BE2C (cell line): Measurements from ENCODE around the gene OSTN.

ENCODE experiments used
- DNase-seq: peaks from one replicate; pipeline ENCODE4 v3.0.0-alpha.2; 2020
- H3K27me3 ChIP-seq: fragments of 250-450 bp; sonication (Bioruptor Pico); 2 replicates; pipeline ENCODE4 v1.5.1; 2020; ENCODE audit warnings: mild to moderate bottlenecking
- H3K36me3 ChIP-seq: fragments of 250-450 bp; sonication (Bioruptor Pico); 2 replicates; pipeline ENCODE4 v1.5.1; 2020; ENCODE audit warnings: mild to moderate bottlenecking
- H3K4me1 ChIP-seq: fragments of 250-450 bp; sonication (Bioruptor Pico); 2 replicates; pipeline ENCODE4 v1.5.1; 2020
- H3K4me3 ChIP-seq: 2 replicates; pipeline ENCODE4 v1.5.1; 2011; ENCODE audit warnings: low read depth, low read length
- H3K9me3 ChIP-seq: fragments of 250-450 bp; sonication (Bioruptor Pico); 2 replicates; pipeline ENCODE4 v1.5.1; 2020
- CTCF ChIP-seq: IDR thresholded peaks from 2 replicates; pipeline ENCODE4 v1.5.1; 2012; ENCODE audit warnings: mild to moderate bottlenecking, low read depth, low read length

Gene OSTN

DNA sequence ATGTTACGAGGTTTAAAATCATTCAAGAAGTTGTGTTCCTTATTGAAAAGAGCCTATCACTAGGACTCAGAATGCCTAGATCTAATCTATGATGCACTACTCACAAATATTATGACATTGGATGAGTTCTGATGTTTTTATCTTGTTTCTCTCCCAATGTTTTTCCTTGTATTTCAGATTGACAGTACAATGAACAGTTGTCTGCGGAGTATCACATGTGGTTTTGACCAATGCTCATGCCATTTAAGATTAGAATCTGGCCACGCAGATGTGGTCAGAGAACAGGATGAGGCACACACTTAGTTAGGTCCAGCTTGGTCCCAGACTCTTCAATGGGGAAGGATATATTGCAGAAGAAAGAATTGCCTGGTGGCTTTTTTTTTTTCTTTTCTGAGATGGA, 104.6 kb downstream of the OSTN start:
- Histone ChIP-seq H3K4me3 (no peak overlapping the region), H3K27me3 (no peaks in the 10 kb centered on the region), H3K36me3 (no peaks in the 10 kb centered on the region), H3K9me3 (no peaks in the 10 kb centered on the region), H3K4me1 (no peaks in the 10 kb centered on the region)
- no peak for TF ChIP-seq CTCF
- DNase-seq: no peak

DNA sequence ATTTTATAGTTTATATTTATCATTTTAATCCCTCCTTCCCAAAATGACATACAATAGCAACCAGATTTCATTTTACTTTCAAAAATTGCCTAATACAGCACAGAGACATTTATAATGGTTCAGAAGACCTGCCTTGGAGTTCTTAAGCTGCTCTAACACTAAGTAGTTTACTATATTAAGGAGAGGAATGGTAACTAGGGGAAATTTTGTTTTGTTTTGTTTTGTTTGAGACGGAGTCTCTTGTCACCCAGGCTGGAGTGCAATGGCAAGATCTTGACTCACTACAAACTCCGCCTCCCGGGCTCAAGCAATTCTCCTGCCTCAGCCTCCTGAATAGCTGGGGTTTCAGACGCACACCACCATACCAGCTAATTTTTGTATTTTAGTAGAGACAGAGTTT, 107.4 kb downstream of the OSTN start:
- H3K4me3 ChIP-seq: no peak overlapping the region
- TF ChIP-seq CTCF: no peak
- DNase-seq: no peak

GRCh38 chr3:191307341-191307740, 108.3 kb downstream of the OSTN start:
- Histone ChIP-seq H3K9me3 (no peaks in the 10 kb centered on the region), H3K4me1 (no peaks in the 10 kb centered on the region), H3K27me3 (no peaks in the 10 kb centered on the region), H3K4me3 (no peak overlapping the region), H3K36me3 (no peaks in the 10 kb centered on the region)
- no peak for DNase-seq
- TF ChIP-seq CTCF: no peak

More for the DNA sequence above, 107.4 kb downstream of the OSTN start:
- Histone ChIP-seq H3K27me3 (no peaks in the 10 kb centered on the region), H3K4me1 (no peaks in the 10 kb centered on the region), H3K9me3 (no peaks in the 10 kb centered on the region), H3K36me3 (no peaks in the 10 kb centered on the region)

- no peaks in the 10 kb centered on the region for H3K4me1 ChIP-seq
- no peak overlapping the region for H3K4me3 ChIP-seq
- no peak for TF ChIP-seq CTCF
- DNase-seq: no peak
- no peaks in the 10 kb centered on the region for H3K9me3 ChIP-seq
- no peaks in the 10 kb centered on the region for H3K36me3 ChIP-seq
- no peaks in the 10 kb centered on the region for H3K27me3 ChIP-seq
Observed at GRCh38 chr3:191313296-191313695, 114.3 kb downstream of the OSTN start.

GRCh38 chr3:191314109-191314728, 115.2 kb downstream of the OSTN start:
- no peak for TF ChIP-seq CTCF
- H3K9me3 ChIP-seq: no peaks in the 10 kb centered on the region
- no peaks in the 10 kb centered on the region for H3K4me1 ChIP-seq
- no peaks in the 10 kb centered on the region for H3K27me3 ChIP-seq
- no peak for DNase-seq
- no peaks in the 10 kb centered on the region for H3K36me3 ChIP-seq
- no peak overlapping the region for H3K4me3 ChIP-seq
